IPS-NIHi11 (cell line): ENCODE measurements around the gene B4GALT5.
"Not testable (repeated sequence)": the region's sequence is repeated elsewhere in the genome, so short reads cannot be mapped to it uniquely, and the experiment has no call there.

Experiments used
- DNase-seq: peaks from one replicate; pipeline ENCODE4 v3.0.0; 2012; ENCODE audit warnings: mixed read lengths, low spot score

B4GALT5 gene

DNA sequence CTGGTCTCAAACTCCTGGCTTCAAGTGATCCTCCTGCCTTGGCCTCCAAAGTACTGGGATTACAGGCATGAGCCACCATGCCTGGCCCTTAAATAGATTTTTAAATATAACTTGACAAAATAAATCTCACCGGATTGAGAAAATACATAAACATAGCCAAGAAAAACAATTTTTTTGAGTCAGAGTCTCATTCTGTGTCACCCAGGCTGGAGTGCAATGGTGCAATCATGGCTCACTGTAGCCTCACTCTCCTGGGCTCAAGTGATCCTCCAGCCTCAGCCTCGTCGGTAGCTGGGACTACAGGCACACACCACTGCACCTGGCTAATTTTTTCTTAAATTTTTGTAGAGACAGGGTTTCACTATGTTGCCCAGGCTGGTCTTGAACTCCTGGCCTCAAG, 85.4 kb downstream of the B4GALT5 start:
- not testable (repeated sequence) for DNase-seq

DNA sequence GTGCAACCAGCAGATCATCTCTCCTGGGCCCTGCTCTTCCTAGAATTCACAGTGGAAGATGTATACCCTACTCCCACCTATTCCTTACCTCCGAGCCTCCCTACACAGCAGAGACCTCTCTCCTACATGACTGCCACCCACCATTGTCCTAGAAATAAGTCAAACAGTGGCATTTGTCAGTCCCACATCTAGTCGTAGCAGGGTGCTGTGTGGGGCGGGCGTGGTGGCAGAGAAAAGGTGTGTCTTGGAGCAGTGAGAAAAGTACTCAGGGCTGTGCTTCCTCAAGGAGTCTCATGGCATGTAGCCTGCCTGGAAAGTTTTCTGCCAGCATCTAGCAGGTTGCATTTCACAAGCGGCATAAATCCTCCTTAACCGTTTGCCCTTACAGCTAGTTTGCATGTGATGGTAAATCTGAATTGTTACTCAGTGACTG, 86.3 kb downstream of the B4GALT5 start:
- DNase-seq = no peak

DNA sequence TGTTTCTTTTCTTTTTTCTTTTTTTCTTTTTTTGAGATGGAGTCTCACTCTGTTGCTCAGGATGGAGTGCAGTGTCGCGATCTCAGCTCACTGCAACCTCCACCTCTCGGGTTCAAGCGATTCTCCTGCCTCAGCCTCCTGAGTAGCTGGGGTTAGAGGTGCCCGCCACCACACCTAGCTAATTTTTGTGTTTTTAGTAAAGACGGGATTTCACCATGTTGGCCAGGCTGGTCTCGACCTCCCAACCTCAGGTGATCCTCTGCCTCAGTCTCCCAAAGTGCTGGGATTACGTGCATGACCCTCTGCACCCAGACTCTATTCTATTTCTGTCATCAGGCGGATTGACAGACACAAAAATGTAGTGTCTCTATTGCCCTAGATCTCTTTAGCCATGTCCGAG, 88.7 kb downstream of the B4GALT5 start:
- not testable (repeated sequence) for DNase-seq

DNA sequence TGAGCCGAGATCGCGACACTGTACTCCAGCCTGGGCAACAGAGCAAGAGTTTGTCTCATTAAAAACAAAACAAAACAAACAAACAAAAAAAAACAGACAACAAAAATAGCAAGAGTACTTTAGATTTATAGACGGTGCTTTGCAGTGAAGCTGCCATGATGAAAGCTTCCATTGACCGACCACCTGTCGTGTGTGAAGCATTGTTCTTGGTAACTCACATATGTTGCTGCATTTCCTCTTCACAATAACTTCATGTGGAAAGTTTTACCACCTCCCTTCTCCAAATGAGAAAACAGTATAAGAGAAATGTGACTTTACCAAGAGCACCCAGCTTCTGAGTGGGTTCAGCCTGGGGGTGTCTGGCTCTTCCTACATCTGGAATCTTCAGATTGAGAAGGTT, 89.4 kb downstream of the B4GALT5 start:
- DNase-seq = no peak

DNA sequence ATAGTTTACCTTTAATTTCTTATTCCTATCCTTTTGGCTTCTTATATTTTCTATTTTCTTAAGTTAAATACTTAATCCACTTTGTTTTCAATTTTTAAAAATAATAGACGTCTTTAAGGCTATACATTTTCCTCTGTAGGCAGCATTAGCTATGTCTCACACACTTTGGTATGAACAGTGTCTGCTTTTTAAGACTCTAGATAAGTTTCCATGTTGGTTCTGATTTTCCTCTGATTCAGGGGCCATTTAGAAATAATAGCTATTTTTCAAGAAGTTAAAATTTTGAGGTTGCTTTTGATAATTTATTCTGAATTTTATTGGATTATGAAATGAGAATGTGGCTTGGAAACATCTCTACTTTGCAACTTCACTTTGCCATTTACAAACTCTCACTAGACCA, 91.4 kb downstream of the B4GALT5 start:
- no peak for DNase-seq

DNA sequence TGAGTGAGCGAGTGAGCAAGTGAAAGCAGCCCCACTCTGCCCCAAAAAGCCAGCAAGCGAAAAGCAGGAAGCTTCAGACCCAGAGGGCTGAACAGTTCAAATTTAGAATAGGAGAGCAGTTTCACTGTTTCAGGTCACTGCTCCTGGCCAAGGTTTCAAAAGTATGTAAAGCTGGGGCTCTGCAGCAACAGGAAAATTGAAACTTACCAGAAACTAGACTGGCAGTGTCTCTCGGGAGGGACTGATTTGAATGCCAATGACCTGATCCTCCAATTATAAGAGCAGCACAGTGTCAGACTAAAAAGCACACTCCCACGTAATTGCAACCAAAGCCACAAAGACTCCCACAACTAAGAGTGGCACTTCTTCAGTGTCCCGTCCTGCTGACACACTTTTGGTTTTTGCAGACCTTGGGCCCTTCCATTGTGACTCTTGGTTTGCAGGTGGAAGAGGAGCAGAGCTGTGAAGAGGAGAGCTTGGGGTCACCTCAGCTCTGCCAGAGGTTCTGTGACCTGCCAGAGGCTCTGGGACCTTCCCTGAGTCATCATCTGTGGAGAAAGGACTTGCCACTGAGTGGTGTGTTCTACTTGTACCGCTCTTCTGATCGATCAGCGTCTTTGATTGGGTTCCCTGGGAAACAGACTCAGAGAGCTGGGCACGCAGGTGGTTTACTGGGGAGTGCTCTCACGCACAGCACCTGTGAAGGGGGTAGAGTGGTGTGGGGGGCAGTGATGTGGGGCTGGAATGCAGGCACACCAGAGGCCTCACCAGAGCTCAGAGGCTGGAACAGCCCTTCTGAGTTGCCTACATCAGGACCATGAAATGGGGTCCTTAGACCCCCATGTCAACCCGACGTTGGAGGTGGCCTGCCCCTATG, 93.1 kb downstream of the B4GALT5 start:
- no peak for DNase-seq

DNA sequence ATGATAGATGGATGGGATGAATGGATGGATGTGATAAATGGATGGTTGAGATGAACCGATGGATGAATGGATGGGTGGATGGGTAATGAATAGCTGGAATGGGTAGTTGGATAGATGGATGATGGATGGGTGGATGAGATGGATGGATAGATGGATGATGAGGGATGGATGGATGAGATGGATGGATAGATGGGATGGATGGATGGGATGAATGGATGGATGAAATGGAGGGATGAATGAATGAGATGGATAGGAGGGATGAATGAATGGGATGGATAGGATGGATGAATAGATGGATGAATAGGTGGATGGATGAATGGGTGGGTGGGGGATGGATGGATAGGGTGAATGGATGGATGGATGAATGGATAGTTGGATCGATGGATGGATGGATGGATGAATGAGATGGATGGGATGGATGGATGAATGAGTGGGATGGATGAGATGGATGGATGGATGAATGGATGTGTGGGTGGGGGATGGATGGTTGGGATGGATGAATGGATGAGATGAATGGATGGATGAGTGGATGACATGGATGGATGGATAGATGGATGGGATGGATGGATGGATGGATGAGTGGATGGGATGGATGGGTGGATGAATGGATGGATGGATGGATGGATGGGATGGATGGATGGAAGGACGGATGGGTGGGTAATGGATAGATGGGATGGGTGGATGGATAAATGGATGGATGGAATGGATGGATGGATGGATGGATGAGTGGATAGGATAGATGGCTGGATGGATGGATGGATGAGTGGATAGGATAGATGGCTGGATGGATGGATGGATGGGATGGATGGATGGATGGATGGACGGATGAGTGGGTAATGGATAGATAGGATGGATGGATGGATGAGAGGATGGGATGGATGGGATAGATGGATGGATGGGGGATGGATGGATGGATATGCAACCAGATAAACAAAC, 94.3 kb downstream of the B4GALT5 start:
- no peak for DNase-seq

DNA sequence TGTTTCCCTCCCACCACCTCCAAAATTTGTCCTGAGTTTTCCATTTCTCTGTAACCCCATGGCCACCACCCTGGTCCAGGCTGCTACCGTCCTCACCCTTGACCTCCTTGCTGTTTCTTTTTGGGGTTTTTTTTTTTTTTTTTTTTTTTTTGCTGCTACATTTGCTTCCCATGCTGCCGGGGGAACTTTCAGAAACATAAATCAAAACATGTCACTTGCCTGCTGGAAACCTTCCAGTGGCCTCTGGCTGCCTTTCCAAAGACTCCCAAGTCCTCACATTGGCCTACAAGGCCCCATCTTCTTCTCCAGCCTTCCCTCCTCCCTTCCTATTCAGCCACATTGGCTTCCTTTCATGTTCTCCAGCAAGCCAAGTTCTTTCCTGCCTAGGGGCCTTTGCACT, 95.4 kb downstream of the B4GALT5 start:
- DNase-seq = no peak

DNA sequence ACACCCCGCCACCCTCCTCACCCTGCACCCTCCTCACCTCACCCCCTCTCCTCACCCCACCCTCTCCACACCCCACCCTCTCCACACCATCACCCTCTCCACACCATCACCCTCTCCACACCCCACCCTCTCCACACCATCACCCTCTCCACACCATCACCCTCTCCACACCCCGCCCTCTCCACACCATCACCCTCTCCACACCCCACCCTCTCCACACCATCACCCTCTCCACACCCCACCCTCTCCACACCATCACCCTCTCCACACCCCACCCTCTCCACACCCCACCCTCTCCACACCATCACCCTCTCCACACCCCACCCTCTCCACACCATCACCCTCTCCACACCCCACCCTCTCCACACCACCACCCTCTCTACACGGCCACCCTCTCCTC, 96.3 kb downstream of the B4GALT5 start:
- DNase-seq = not testable (repeated sequence)

DNA sequence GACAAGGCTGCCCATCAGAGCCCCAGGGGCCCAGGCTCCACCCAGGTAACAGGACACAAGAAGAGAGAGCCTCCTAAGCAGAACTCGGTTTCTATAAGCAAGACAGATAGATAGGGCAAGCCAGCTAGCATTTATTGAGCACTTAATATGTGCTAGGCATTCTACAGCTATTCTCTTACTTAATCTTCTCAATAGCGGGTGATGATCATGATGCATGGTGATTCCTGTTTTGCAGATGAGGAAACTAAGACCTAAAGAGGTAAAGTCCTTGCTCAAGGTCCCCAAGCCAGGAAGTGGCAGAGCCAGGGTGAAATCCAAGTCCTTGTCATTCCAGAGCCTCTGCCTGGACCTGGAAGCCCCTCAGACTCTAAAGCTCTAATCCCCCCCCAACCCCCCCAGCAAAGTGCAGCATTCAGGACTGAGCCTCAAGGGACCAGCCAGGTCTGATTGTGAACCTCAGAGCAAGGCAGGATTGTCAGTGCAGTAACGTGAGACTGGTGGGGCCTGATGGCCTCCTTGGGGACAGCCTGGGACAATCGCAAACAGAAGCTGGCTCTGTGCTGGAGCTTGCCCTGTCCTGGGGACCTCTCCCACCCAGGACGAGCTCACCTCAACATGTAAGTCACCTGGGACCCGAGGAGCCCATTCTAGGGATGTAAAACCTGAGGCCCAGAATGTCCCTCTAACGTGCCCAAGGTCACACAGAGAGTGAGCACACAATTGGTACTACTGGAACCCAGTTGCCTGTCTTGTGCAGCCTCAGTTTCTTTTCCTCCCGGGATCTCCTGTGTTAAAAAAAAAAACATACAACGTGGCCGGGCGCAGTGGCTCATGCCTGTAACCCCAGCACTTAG, 97.3 kb downstream of the B4GALT5 start:
- no peak for DNase-seq

DNA sequence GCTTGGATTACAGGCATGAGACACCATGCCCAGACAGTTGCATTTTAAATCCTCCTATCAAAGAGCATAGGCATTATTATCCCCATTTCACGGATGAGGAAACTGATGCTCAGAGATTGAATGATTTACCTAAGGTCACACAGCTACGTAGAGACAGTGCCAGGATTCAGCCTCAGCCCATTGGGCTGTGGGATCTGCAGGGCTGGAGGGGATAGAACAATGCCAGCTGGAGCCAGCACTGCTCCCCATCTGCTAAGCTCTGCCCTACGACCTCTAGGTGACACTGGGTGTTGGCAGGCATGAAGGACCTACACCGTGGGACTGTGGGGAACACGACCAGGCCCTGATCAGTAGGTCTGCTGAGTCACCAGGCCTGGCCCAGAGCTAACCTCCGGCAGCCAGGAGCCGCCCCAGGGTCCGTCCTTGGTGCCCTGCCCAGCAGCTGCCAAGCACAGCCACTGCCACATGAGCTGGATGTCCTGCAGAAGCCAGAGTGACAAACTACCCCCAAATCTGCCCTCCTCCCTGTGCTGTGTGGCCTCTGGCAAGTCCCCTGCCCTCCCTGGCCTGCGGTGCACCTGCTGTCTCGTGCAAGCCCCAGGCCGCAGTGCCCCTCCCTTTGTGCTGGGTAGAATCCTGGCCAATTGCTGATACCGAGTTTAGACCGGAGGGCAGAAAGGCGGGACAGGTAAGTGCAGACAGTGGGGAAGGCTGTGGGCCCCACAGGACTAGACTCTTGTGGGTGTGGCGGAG, 98.1 kb downstream of the B4GALT5 start:
- no peak for DNase-seq

DNA sequence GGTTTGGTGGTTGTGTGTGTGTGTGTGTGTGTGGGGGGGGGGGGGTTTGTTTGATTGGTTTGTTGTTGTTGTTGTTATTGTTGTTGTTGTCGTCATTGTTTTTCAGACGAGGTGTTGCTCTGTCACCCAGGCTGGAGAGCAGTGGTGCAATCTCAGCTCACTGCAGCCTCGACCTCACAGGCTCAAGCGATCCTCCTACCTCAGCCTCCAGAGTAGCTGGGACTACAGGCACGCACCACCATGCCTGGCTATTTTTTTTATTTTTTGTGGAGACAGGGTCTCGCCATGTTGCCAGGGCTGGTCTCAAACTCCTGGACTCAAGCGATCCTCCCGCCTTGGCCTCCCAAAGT, 98.7 kb downstream of the B4GALT5 start:
- DNase-seq = not testable (repeated sequence)

DNA sequence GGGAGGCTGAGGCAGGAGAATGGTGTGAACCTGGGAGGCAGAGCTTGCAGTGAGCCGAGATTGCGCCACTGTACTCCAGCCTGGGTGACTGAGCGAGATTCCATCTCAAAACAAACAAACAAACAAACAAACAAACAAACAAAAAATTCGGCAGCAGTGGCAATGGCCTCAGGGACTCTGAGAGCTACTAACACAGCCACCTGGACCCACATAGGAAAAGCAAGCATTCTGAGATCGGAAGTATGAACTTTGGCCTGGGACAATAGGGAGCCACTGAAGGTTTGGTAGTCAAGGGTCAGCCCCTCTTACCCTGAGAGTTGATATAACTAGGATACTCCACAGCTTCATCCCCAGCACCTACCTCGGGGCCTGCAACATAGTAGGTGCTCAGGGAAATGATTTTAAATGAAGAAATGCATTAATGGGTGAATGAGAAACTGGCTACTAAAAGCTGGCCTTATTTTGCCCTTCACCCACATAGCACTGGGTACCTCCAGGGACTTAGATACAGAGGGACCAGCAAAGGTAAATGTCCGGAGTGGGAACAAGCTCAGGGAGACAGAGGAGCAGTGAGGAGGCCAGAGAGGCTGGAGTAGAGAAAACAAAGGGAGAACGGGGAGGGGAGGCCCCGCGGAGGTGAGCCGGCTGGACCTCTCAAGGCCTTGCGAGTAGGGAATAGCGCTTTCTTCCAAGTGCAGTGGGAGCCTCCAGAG, 99.2 kb downstream of the B4GALT5 start:
- DNase-seq = no peak

DNA sequence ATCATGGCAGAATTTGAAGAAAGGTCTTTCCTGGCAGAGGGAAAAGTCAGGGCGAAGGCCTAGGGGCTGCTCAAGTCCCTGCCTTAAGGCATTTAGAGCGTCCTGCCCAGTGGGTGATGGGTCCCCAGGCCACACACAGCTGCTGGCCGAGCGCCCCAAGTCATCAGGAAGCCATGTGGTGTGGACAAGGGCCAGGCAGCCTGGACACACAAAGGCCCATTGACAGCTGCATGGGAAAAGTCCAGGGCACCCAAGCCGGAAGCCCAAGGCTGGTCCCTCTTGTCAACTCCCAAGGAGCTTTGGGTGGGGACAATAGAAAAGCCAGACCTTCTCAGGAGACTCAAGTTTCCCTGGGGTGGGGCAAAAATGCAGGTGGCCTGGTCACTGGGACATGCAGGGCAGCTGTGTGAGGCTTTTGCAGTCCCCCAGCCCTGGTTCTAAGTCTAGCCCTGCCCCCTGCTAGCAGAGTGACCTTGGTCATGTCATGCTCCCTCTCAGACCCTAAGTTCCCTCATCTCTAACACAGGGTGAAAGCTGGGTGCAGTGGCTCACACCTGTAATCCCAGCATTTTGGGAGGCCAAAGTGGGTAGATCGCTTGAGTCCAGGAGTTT, 101.4 kb downstream of the B4GALT5 start:
- DNase-seq = no peak

DNA sequence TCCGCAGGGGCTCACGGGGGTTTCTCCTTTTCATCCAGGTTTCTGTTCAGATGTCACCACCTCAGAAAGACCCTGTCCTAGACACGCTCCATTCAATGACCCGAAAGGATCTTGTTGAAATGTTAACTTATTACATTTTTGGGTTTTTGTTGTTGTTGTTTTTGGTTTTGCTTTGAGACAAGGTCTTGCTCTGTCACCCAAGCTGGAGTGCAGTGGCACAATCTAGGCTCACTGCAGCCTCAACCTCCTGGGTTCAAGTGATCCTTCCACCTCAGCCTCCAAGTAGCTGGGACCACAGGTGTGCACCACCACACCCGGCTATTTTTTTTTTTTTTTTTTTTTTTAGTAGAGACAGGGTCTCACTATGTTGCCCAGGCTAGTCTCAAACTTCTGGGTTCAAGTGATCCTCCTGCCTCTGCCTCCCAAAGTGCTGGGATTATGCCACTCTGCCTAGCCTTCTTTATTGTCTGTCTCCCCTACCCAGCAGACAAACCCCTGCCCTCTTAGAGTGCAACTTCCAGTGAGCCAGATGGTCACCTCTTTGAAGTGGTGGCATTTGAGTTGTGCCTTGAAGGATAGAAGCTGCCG, 102.0 kb downstream of the B4GALT5 start:
- DNase-seq = not testable (repeated sequence)

DNA sequence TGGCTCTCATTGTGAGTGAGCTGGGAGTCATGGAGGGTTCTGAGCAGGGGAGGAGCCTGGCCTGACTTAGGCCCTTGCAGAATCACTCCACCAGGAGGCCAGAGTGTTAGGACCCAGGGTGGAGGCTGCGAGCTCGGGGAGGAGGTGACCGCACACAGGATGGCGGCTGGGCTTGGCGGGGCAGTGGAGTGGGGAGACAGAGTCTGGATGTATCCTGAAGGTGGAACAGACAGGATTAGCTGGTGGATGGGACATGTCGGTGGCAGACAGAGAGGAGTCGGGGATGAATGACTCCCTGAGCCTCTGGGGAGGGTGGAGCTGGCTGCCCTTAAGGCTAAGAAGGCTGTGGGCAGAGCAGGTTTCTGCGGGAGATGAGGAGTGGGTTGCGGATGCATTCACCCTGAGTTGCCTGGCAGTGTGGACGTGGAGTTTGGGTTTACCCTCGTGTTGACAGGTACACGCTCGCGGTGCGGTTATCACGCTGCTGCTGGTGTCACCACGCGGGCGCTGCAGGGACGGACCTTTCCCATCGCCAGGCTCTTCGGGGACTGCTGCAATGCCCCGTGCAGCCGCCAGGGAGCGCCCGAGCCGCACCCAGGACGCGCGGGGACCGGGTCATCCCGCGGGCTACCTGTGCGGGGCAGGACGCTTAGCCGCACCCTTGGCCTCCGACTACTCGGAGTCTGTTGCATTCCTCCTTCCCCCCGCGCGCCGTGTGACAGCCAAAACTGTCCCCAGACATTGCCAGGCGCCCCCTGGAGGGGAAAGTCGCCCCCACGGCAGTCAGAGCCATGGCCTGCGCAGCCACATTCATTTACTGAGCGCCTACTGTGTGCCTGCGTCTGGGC, 102.8 kb downstream of the B4GALT5 start:
- peak; percentile 93 for DNase-seq

DNA sequence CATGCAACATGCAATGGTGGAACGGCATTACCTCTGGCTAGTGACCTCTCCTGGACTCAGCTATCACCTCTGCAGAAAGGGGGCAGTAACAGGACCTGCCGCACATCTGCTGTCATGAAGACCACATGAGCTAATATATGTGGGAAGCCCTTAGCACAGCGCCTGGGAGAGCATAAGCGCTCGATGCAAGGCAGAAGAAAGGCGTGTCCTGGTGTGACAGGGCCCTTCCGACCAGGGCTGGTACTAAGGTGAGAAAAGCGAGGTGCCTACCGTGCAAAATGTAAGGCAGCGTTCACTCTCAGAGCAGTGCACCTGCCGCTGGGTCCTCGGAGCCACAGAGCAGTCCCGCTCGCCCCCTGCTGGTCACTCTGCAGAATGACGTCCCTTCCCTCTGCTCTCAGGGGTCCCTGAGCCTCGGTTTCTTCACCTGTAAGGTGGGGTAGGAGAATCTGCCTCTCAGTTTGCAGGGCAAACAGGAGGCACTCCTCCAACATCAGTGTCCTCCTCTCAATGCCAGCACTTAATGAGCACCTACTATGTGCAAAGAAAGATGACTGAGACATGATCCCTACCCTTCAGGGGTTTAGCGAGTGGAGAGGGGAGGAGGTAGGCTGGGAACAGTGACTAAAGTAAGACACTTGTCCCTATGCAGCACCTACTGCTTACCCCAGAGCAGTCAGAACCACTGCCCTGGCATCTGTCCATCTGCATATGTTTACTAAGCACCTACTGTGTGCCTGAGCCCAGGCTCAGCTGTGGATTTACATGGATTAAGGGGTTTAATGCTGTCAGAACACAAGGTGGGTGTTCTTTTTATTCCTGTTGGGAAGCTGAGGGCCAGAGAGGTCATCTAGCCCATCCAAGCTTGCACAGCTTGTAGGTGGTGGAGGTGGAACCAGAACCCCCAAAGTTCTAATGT, 104.7 kb downstream of the B4GALT5 start:
- peak; percentile 84 for DNase-seq

DNA sequence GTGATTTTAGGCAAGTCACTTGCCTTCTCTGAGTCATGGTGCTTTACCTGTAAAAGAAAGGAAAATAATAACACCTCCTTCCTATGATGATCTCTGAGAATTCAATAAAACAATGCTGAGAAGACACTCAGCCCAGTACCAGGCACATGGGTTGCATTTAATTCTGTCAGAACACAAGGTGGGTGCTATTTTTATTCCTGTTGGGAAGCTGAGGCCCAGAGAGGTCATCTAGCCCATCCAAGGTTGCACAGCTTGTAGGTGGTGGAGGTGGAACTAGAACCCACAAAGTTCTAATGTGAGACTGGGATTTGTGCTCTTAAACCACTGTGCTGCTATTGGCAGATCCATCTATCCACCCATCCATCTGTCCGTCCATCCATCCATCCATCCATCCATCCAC, 106.1 kb downstream of the B4GALT5 start:
- DNase-seq = no peak
